ENCODE results near the gene DSC3.

DNA sequence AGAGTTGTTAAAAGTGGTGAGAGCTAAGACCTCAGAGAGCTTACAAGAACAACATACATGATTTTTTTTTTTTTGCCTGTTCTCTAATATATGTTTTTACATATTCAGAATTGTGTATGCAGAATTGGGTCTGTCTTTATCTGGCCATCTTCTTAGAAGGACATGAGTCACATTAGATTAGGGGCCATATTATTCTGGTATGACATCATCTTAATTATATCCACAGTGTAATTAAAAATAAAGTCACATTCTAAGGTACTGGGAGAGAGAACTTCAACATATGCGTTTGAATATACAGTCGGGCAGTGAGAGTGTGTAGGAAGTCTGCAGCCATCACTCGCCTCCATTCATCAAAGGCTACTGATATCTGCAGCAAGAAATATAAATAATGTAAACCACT, 88.3 kb downstream of the DSC3 start:
- TF ChIP-seq POLR2A (IDR thresholded peaks at IDR 0.05) (no peak), POLR2AphosphoS5 (IDR thresholded peaks at IDR 0.05) (no peak)
